KG1 (cell line): Measurements from ENCODE around the gene SUCO.
"Not testable (repeated sequence)": the region's sequence is repeated elsewhere in the genome, so short reads cannot be mapped to it uniquely, and the experiment has no call there.

Source experiments
- DNase-seq: peaks from one replicate; lab custom pipeline; 2025; lab: John Stamatoyannopoulos, UW

SUCO gene, protein sequence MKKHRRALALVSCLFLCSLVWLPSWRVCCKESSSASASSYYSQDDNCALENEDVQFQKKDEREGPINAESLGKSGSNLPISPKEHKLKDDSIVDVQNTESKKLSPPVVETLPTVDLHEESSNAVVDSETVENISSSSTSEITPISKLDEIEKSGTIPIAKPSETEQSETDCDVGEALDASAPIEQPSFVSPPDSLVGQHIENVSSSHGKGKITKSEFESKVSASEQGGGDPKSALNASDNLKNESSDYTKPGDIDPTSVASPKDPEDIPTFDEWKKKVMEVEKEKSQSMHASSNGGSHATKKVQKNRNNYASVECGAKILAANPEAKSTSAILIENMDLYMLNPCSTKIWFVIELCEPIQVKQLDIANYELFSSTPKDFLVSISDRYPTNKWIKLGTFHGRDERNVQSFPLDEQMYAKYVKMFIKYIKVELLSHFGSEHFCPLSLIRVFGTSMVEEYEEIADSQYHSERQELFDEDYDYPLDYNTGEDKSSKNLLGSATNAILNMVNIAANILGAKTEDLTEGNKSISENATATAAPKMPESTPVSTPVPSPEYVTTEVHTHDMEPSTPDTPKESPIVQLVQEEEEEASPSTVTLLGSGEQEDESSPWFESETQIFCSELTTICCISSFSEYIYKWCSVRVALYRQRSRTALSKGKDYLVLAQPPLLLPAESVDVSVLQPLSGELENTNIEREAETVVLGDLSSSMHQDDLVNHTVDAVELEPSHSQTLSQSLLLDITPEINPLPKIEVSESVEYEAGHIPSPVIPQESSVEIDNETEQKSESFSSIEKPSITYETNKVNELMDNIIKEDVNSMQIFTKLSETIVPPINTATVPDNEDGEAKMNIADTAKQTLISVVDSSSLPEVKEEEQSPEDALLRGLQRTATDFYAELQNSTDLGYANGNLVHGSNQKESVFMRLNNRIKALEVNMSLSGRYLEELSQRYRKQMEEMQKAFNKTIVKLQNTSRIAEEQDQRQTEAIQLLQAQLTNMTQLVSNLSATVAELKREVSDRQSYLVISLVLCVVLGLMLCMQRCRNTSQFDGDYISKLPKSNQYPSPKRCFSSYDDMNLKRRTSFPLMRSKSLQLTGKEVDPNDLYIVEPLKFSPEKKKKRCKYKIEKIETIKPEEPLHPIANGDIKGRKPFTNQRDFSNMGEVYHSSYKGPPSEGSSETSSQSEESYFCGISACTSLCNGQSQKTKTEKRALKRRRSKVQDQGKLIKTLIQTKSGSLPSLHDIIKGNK (N-terminal part only)

DNA sequence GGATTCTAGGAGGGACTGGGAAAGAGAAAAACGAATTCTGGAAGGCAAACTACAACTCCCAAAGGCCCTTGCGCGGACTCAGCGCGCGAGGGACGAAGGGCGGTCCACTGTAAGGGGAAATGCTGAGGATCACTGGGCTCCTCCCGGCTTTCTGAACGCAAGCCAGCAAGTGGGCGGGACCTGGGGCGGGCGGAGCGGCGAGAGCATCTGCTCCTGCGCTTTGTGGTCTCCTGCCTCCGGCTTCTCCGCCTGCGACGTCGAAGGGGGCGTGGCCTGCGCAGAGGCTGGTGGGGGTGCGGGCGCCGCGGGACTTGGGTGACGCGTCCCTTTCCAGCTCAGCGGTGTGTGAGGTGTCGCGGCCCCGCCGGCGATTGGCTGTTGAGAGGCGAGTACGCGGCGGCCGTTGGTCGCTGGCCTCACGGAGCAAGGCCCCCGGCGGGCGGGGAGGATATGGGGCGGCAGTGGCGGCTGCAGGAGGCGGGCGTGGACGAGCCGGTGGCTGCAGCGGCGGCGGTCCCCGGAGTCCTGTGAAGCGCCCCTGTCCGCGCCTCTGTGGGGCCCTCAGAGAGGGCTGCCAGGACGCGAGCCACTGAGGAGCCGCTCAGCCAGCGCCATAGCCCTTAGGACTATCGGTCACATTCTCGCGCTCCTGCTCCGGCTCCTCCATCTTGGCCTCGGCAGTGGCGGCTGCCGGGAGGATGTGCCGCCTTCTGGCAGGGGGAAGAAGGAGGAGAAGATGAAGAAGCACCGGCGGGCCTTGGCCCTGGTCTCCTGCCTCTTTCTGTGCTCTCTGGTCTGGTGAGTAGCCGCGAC, at the start of gene SUCO:
SUCO (plus strand) TSS at position 451 of the 813 bp plus-strand sequence; CDS start at position 737, 286 bp downstream.
- peak; percentile 100 for DNase-seq

DNA sequence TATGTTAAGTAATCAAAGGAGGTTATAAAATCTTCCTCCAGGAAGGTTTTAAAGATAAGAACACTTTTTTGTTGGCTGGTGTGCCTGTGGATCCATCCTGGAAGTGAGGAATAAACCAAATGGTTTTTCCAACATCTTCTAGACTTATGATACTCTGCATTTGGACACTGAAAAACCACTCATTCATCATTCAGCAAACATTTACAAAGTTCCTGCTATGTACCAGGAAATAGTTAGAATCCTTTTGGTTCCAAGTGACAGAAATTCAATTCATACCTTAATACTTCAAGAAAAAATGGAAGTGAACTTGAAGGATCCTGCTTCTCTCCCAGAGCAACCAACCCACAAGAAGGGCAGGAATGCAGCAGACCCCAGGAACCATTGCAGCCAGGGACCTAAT, 49.5 kb upstream of the SUCO start:
- DNase-seq = no peak

DNA sequence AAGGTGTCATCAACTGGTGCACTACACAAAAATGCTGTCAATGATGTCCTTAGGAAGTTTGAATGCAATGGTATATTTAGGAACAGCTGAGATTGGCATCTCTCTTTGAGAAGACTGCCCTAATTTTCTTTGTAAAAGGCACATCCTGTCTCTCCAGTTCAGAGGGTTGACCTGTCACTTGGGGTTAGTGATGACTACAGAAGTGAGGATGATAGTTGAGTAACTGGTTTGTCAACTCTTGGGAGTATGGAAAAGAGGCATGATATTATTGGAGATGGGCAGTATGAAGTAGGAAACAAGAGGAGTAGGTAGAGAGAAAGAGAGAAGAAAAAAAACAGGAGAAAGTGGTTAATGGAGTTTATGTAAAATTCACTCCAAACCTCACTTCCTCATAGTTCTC, 48.7 kb upstream of the SUCO start:
- no peak for DNase-seq

DNA sequence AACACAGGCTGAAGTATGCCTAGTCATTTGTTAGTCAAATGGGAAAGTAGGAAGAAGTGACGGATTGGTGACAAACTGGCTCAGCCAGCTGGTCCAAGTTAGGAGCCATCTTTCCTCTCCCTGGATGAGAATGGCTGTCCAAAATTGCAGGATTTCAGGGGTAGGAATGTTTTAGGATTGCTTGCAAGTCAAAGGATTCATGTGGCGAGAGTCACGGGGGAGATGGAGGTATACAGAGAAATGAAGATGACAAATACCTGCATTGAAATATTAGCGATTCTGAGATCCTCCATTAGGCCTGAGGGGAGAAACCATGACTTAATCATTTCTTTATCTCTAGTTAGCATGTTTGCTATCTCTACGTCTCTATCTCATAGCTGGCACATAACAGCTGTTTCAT, 47.3 kb upstream of the SUCO start:
- no peak for DNase-seq

DNA sequence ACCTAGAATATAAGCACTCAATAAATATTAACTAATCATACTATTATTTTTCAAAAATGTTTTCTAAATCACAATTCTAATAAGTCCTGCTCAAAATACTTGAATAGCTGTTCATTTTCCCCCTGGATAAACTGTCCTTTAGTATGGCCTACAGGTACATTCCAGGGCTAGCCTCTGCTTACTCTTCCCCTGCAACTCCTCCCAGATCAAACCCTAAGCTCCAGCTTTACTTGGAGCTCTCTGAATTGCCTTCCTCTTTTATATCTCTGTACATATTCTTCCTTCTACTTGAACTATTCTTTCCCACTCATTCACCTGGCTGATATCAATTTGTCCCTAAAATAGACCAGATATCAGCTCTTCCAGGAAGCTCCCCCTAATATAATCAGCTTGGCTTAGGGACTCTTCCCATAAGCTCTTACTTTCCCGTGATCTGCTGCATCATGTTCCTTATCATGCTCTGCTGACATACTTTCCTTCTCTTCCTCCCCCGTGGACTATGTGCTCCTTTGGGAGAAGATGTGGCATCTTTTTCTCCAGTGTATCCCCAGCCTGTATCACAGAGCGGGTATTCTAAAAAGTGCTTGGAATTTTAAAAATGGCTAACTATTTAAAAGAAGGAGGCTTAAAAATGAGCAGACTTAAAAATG, 46.0 kb upstream of the SUCO start:
- no peak for DNase-seq

DNA sequence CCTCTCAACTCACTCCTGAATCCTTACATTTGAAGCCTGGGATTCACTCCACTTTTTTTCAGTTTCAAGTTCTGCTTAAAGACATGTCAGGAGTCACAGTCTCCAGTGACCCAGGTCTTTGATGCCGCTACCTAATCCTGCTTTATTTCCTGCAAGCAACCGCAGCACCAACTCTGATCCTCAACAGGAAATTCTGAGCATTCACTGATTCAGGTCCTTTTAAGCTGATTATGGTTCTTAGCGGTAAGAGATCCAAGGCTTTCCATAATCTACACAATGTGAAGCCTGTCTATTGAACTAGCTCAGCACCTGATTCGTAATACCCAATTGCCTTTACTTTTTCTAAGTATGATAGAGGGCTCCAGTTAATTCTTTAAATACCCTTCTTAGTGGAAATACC, 45.4 kb upstream of the SUCO start:
- no peak for DNase-seq

DNA sequence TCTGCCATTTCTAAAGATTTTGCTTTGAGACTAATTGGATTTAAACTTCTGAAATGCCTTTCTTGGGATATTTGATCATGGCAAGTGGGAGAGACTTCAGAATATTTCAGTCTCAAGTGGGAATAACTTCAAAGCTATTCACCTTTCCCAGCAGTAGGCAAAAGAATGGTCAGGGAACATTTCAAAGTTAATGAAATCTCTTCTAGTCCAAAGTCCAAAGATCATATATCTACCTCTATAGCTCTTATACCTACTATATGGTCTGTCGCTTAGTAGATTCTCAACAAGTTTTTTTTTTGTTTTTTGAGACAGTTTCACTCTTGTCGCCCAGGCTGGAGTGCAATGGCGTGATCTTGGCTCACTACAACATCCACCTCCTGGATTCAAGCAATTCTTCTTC, 44.6 kb upstream of the SUCO start:
- no peak for DNase-seq

DNA sequence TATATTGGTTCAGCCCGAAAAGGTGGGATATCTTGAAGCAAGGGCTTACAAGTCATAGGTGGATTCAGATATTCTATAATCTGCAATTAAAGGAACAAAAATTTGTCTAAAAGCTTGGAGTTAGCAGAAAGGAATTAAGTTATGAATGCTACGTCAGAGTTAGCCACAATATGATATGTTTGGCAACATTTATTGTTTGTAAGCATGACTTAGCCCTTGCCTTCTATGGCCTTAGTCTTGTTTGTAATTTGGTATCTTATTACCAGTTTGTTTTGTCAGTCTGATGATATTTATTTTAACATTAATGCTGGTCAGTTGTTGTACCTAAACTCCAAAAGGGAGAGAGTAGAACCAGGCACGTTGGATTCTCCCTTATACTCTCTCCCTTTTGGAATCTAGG, 43.1 kb upstream of the SUCO start:
- no peak for DNase-seq

DNA sequence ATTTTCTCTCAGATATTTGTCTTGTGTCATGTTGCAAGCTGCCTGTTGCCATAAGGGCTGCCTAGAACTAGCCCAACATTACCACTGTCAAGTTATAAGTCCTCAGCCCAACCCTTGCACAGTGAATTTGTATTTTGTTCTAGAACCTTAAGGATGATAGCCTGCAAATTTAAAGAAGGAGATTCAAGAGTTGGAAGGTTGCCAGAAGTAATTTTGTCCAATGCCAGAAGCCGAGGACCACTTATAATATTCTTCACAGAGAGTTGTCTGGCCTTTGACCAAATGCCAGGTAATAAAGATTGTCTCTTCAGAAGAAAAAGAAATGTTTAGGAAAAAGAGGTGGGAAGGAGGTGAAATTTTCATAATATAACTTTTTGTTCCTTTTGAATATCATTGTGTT, 40.5 kb upstream of the SUCO start:
- DNase-seq = no peak

DNA sequence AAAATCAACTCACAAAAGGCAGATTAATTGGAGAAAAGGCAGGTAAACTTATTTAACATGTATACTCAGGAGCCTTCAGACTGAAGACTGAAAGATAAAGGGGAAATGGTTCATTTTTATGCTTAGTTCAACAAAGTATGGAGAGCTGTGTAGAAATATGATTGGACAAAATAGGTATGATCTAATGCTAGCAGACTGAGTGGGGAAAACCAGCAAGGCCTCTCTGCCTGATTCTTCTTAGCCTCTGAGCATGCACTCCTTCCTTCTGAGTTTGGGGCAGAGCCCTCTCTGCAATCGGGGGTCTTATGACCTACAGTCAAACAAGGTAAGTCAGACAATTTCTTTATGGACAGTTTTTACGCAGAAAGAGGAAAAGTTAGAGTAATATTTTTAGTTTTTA, 38.8 kb upstream of the SUCO start:
- DNase-seq = no peak

DNA sequence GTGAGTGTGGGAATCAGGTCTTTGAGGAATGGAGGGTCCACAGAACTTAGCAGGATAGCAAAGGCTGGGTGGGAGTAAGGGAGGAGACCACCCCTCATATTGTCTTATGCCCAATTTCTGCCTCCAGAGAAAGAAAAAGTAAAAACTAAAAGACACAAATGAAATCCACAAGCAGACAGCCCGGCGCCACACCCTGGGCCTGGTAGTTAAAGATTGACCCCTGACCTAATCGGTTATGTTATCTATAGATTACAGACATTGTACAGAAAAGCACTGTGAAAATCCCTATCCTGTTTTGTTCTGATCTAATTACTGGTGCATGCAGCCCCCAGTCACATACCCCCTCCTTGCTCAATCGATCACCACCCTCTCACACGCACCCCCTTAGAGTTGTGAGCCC, 36.8 kb upstream of the SUCO start:
- DNase-seq = not testable (repeated sequence)

DNA sequence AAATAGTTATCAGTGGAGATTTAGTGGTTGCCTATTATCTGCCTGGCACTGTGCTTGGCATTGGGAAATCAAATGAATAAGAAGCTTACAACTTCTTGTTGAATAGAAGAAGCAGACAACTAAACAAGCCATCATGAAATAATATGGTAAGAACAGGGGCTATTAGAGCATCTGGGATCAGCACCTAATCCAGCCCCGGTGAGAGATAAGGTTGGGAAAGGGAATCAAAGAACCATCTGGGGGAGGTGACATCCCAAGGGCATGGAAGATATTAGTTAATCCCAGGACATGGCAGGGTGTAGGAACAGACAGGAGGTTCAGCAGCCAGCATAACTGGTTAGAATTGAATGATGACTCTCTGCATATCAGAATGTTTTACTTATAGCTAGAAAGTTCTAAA, 36.3 kb upstream of the SUCO start:
- no peak for DNase-seq

DNA sequence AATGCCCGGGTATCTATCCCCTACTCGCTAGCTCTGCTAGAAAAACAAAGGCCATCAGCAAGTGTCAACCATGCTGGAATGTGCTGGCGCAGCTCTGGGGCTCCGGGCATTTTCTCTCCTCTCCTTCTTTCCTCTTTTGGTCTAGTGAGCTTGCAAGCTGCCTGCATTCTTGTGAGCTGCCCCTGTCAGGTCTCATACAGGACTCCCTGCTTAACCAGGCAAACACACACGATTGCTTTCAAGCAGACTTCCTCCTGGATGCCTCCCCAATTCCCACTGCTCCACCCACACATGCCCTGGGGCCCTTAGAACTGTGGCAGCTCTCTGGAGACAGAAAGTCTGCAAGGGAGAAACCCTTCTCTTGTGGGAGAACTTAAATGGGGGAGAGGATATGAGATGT, 35.7 kb upstream of the SUCO start:
- no peak for DNase-seq

DNA sequence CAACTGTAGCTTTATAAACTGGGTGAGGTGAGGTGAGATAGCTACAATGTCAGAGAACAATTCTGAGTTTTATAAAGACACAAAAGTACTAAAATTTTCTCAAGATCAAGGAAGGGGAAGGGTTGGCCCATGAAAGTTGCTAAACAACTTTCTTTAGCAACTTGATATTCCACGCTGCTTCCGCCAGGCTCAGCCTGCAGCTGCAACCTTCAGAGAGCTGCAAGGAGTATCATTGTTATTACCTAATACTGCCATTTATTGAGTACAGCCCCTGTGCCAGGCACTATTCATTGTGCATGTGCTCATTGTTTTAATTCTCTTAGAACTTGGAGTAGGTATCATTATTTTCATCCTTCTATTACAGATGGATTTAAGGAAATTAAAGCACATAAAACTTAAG, 34.1 kb upstream of the SUCO start:
- no peak for DNase-seq

DNA sequence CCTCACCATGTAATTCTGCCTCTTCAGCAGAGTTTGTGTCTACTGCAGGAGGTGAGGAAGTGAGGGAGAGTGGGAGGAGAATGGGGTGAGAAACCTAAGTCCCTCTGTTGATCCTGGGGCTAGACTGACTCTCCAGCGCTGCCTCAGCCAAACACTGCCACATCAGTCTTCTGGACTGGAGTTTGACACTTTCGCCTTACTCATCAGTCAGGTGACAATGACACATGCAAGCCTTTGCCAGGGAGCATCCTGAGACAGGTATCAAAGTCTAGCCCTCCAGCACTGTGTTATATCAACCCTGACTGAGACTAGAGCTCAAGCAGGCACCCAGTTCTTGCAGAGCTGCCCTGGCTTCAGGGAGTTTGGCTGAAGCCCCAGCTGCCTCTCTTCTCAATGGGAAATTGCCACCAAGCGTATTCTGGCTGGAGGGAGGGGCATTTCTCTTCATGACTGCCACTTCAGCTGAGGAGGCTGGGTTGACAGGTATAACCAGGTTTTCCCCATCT, 33.3 kb upstream of the SUCO start:
- no peak for DNase-seq

DNA sequence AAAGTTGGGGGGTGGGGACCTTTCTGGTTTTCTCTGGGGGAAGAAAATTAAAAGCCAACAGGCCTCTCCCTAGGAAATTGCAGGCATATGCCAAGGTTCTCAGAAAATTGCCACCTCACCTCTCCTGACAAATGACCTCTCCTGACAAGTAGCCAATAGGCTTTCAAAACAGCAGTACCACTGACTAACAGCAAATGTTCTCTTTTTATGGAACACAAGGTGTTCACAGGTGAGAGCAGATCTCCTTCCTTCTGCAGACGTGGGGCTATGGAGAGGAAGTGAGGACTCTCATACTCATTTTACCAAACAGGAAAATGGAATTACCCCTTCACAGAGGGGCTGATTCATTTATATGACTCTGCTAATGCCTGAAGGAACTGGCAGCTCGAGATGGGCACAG, 32.7 kb upstream of the SUCO start:
- no peak for DNase-seq

DNA sequence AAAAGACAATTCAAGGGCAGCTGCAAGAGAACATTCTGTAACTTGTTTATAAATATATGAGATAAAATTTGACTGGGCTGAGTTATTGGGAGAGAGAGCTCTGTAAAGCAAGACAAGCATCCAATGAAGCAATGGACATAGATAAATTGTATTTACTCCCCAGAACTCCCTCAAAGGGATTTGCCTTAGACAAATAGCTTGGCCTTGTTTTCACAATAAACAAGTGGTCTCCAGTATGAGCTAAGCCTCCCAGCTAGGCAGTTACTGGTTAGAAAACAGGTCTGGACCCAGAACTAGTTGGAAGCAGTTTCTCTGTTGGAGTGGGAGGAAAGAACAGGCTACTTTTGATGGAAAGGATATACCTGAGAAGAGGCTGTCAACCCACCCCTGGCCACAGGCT, 25.2 kb upstream of the SUCO start:
- DNase-seq = no peak

DNA sequence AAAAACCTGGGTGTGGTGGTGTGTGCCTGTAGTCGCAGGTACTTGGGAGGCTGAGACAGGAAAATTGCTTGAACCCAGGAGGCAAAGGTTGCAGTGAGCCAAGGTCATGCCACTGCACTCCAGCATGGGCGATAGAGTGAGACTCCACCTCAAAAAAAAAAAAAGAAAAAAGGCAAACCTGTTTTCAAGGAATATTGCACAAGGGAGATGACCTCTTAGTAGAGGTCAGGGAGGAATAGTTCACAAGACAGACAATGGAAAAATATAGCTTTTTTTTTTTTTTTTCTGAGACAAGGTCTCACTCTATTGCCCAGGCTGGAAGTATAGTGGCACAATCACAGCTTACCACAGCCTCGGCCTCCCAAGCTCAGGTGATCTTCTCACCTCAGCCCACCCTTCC, 22.5 kb upstream of the SUCO start:
- DNase-seq = no peak

DNA sequence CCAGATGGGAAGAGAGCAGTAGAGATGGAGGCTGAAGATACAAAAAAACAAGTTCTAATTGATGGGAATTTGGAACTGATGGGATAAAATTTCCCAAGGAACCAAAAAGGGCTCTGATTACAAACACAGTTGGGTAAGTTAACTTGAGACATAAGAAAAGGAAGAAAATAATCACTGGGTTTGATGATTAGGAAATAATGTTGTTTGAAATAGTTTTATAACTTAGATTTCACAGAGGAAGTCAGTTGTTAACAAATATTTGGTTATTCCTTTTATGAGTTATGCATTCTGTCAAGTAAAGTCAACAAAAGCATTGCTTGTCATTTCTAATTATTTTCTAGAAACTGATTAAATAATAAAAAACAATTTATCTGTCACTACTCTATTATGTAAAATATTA, 20.4 kb upstream of the SUCO start:
- no peak for DNase-seq

DNA sequence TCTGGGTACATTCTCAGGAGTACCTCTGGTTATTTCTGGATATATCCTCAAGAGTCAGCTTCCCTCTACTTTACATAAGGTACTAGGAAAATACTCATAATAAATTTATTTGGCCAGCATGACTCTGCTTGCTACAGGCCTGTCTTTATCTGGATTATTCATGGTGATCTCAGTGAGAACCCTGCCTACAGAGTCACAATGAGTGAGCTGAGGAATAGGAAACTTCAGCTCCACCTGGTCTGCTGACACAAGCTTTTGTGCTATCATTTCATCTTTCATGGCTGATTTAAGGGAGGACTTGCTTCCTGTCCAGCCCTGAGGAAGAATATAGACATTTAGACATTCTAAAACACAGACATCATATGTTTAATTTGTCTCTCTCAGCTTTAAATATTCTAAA, 19.5 kb upstream of the SUCO start:
- no peak for DNase-seq

DNA sequence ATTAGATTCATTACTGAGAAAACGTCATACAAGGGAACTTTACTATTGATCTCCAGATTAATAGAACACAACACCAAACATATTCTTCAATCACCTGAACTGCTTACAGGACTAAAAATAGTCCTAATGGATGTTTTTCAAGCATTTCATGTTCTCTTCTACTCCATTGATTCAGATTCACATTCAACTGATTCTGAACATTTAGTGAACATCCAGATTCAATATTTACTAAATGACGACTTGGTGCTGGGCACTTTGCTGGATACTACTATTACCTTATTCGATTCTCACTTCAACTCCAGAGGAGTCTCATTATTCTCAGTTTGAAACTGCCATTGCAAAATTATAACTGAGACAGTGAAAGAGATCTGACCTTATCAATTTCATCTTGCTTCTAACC, 18.8 kb upstream of the SUCO start:
- DNase-seq = no peak
